H54 (cell line): ENCODE measurements around the gene CLIP2.

Source experiments
- DNase-seq: peaks from one replicate; pipeline ENCODE4 v3.0.0; 2011; ENCODE audit warnings: low spot score, mixed read lengths; ENCODE audit not compliant: insufficient read length
- FAIRE-seq: peaks from 3 replicates; lab custom pipeline; 2011; peaks lifted over from hg19 to GRCh38; lab: Jason Lieb, UNC
- POLR2A ChIP-seq: IDR thresholded peaks from 2 replicates; pipeline ENCODE4 v1.6.1; 2011; ENCODE audit warnings: low read depth, mild to moderate bottlenecking, low read length

Gene CLIP2

DNA sequence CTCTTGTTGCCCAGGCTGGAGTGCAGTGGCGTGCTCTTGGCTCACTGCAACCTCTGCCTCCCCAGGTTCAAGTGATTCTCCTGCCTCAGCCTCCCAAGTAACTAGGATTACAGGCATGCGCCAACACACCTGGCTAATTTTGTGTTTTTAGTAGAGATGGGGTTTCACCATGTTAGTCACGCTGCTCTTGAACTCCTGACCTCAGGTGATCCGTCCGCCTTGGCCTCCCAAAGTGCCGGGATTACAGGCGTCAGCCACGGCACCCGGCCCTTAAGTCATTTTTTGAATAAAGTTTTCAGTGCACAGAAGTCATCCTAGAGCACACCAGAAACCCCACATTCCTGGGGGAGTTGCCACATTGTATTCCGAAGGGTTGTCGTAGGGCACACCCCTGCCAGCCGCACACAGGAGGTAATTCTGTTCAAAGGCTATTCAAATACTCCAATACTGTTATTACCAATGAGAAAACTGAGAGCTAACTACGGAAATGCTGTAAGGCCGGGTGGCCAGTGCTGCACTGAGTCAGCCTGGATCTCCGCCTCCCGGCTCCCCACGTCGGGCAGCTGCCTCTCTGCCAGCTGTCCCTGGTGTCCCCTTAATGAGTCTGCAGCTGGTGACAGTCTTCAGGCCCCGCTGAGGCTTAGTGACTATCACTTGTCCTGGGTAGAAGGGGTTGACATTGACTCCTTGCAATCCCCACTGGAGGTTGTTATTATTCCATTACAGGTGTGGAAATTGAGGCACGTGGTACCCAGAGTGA is 26.4 kb upstream of the CLIP2 start:
- DNase-seq = no peak
- no peak for FAIRE-seq
- TF ChIP-seq POLR2A = no peak

DNA sequence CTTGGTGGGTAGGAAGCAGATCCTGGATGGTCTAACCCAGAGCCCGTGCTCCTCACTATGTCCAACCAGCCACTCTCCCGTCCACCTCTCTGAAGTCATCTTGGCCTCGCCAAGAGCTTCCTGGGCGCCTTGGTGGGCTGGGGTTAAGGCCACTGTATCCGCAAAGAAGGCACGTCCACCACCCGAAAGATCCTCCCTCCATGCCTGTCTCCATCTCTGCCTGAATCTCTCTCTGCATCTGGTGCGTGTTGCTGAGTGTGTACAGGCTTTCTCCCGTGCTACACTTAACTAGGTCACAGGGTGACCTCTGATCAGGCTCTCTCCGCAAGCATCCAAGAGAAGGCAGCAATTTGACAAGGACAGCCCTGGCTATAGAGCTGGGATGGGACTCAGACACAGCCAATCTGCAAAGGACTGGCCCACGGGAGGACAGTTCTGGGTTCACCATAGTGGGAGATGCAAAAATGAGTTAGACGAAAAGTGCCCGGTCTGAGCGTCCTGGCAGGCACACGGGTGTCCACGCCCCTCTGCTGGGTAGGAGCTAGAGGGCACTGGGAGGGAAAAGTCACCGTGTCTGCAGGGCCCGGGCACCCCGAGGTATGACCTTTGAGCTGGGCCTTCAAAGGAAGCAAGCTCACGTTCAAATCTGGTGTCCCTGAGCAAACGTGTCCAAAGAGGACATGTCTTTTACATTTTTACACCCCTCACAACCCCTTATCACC is 25.6 kb upstream of the CLIP2 start:
- DNase-seq = no peak
- no peak for TF ChIP-seq POLR2A
- FAIRE-seq = no peak

GRCh38 chr7:74266191-74266963 is 22.8 kb upstream of the CLIP2 start:
- TF ChIP-seq POLR2A = no peak
- no peak for DNase-seq
- FAIRE-seq = no peak

- TF ChIP-seq POLR2A = no peak
- DNase-seq = no peak
- no peak for FAIRE-seq
Measured at GRCh38 chr7:74267756-74268565, 21.2 kb upstream of the CLIP2 start.

GRCh38 chr7:74269757-74270277 is 19.4 kb upstream of the CLIP2 start:
- no peak for TF ChIP-seq POLR2A
- no peak for DNase-seq
- no peak for FAIRE-seq

DNA sequence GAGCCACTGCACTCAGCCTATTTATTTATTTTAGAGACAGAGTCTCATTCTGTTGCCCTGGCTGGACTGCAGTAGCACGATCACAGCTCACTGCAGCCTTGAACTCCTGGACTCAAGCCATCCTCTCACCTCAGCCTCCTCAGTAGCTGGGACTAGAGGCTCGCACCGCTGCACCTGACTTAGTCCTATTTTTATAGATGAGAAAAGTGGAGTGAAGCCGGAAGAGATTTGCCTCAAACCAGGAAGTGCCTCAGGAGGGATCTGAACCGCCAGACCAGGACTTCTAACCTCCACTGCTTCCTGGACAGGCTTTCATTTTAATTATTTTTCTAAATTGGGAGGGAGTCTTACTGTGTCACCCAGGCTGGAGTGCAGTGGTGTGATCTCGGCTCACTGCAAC is 17.5 kb upstream of the CLIP2 start:
- no peak for TF ChIP-seq POLR2A
- FAIRE-seq (no peak), DNase-seq (no peak)

- FAIRE-seq (no peak), DNase-seq (peak; percentile 76)
Measured at GRCh38 chr7:74272305-74273038, 16.7 kb upstream of the CLIP2 start.

GRCh38 chr7:74275401-74275881 is 13.8 kb upstream of the CLIP2 start:
- DNase-seq = no peak
- no peak for FAIRE-seq
- TF ChIP-seq POLR2A = no peak

More at GRCh38 chr7:74272305-74273038, 16.7 kb upstream of the CLIP2 start:
- TF ChIP-seq POLR2A = peak; percentile 60

DNA sequence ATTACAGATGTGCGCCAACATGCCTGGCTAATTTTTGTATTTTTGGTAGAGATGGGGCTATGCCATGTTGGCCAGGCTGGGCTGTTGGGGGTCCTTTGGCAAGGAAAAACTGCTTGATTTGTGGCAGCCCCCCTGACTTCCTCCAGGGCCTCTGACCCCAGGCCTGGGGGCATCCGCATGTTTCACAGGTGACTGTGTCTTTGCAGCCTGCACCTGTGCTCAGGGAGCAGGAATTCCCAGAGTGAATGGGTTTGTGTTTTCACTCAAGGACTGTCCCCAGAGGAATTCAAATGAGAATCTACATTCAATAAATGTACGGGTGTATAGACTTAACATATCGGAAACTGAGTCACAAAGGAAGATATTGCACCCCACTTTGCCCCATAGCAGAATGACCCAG is 11.6 kb upstream of the CLIP2 start:
- TF ChIP-seq POLR2A = no peak
- no peak for DNase-seq
- FAIRE-seq = no peak

- no peak for FAIRE-seq
- DNase-seq = no peak
- no peak for TF ChIP-seq POLR2A
Measured at GRCh38 chr7:74280985-74281384, 8.2 kb upstream of the CLIP2 start.

- FAIRE-seq = no peak
- TF ChIP-seq POLR2A = no peak
- DNase-seq = no peak
Measured at GRCh38 chr7:74282748-74283459, 6.3 kb upstream of the CLIP2 start.
